HCT116 (cell line): ENCODE results near the gene CRMP1.

ENCODE experiments used
- ATF3 ChIP-seq: IDR thresholded peaks from 2 replicates; pipeline ENCODE4 v1.6.1; 2012
- EZH2 ChIP-seq: fragments of 200-600 bp; sonication (generic); IDR thresholded peaks from 2 replicates; pipeline ENCODE4 v1.6.1; 2017; ENCODE audit warnings: antibody characterized with exemption, mixed run types
- EZH2phosphoT487 ChIP-seq: fragments of 200-600 bp; IDR thresholded peaks from 2 replicates; pipeline ENCODE4 v1.6.1; 2018; ENCODE audit warnings: antibody characterized with exemption, borderline replicate concordance
- JUND ChIP-seq: IDR thresholded peaks from 2 replicates; pipeline ENCODE4 v1.6.1; 2012
- POLR2A ChIP-seq: IDR thresholded peaks from 2 replicates; pipeline ENCODE4 v1.7.0; 2011; ENCODE audit warnings: borderline replicate concordance; ENCODE audit not compliant: insufficient read depth, insufficient read length; ENCODE audit errors: extremely low read depth
- POLR2AphosphoS5 ChIP-seq: IDR thresholded peaks from 2 replicates; pipeline ENCODE4 v1.6.1; 2011; ENCODE audit warnings: mild to moderate bottlenecking, low read depth, low read length, moderate library complexity
- SIN3A ChIP-seq: IDR thresholded peaks from 2 replicates; pipeline ENCODE4 v1.6.1; 2012; ENCODE audit warnings: low read depth
- SP1 ChIP-seq: IDR thresholded peaks from 2 replicates; pipeline ENCODE4 v1.6.1; 2012; ENCODE audit warnings: low read depth
- ZBTB33 ChIP-seq: IDR thresholded peaks from 2 replicates; pipeline ENCODE4 v1.6.1; 2011; ENCODE audit warnings: mild to moderate bottlenecking, low read length, moderate library complexity; ENCODE audit not compliant: insufficient replicate concordance; ENCODE audit errors: extremely low read depth
- ZNF274 ChIP-seq: fragments of 200-500 bp; sonication (Bioruptor generic); IDR thresholded peaks from 2 replicates; pipeline ENCODE4 v1.6.1; 2014; ENCODE audit warnings: mild to moderate bottlenecking, low read depth, low read length, inconsistent platforms
- TF ChIP-seq, protein P1 (sequence below), 3 experiments: fragments of 200-600 bp in 1 of 3; sonication (generic) in 1 of 3; IDR thresholded peaks in 2 of 3; conservative IDR thresholded peaks in 1 of 3; 2 replicates each; pipeline ENCODE4 v1.5.1; 2012 to 2017; ENCODE audit warnings: low read depth in 2 of 3, low read length in 2 of 3, antibody characterized with exemption in 1 of 3, borderline replicate concordance in 1 of 3, control low read depth in 1 of 3, mild to moderate bottlenecking in 1 of 3, mixed read lengths in 1 of 3, mixed run types in 1 of 3, moderate library complexity in 1 of 3; ENCODE audit not compliant: insufficient read depth in 1 of 3
- TF ChIP-seq, protein P2 (sequence below): IDR thresholded peaks from 2 replicates; pipeline ENCODE4 v1.6.1; 2012

- TF ChIP-seq, protein P1, sequence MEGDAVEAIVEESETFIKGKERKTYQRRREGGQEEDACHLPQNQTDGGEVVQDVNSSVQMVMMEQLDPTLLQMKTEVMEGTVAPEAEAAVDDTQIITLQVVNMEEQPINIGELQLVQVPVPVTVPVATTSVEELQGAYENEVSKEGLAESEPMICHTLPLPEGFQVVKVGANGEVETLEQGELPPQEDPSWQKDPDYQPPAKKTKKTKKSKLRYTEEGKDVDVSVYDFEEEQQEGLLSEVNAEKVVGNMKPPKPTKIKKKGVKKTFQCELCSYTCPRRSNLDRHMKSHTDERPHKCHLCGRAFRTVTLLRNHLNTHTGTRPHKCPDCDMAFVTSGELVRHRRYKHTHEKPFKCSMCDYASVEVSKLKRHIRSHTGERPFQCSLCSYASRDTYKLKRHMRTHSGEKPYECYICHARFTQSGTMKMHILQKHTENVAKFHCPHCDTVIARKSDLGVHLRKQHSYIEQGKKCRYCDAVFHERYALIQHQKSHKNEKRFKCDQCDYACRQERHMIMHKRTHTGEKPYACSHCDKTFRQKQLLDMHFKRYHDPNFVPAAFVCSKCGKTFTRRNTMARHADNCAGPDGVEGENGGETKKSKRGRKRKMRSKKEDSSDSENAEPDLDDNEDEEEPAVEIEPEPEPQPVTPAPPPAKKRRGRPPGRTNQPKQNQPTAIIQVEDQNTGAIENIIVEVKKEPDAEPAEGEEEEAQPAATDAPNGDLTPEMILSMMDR (IDR thresholded peaks at IDR 0.05 in 2 of 3, conservative IDR thresholded peaks at IDR 0.05 in 1 of 3; ENCODE audit: borderline replicate concordance in 1 of 3, insufficient read depth in 1 of 3, low read depth in 2 of 3, low read length in 2 of 3), result no peak
- no peak for TF ChIP-seq POLR2A
- no peak for TF ChIP-seq EZH2
- TF ChIP-seq ZNF274, result no peak
- TF ChIP-seq EZH2phosphoT487, result no peak
- TF ChIP-seq, protein P2, sequence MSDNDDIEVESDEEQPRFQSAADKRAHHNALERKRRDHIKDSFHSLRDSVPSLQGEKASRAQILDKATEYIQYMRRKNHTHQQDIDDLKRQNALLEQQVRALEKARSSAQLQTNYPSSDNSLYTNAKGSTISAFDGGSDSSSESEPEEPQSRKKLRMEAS, result no peak
- TF ChIP-seq SP1, result no peak
- TF ChIP-seq JUND, result no peak
- no peak for TF ChIP-seq ATF3
- no peak for TF ChIP-seq SIN3A
- TF ChIP-seq ZBTB33, result no peak
- TF ChIP-seq POLR2AphosphoS5, result no peak
Measured at GRCh38 chr4:5927116-5927515, 34.2 kb upstream of the CRMP1 start.
